HG02840 (cell line): Measurements from ENCODE around the gene MGMT.

ENCODE experiments used
- ATAC-seq: cut with Tn5 transposase; IDR thresholded peaks from one replicate; pipeline ENCODE4 v1.9.1; 2021; ENCODE audit warnings: mild to moderate bottlenecking, moderate library complexity, moderate number of reproducible peaks; ENCODE audit not compliant: unreplicated experiment, low FRiP score

MGMT gene

DNA sequence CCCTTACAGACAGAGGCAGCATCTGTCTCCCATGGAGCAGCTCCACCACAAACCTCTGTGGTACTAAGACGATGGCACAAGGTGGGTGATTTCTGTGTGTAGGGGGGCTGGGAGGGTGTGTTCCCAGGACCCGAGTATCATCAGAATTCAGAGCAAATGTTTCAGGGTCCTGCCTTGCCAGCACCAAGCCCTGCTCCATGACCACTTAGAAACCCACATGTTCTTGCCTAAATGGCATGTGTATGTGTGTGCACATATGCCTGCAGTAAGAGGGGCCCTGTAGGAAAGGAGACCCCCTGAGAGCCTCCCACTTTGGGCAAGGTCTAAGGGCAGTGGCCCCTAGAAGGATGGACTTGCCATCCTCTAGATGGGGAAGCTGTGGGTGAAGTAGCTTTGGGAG, 17.1 kb upstream of the MGMT start:
- ATAC-seq = no peak

DNA sequence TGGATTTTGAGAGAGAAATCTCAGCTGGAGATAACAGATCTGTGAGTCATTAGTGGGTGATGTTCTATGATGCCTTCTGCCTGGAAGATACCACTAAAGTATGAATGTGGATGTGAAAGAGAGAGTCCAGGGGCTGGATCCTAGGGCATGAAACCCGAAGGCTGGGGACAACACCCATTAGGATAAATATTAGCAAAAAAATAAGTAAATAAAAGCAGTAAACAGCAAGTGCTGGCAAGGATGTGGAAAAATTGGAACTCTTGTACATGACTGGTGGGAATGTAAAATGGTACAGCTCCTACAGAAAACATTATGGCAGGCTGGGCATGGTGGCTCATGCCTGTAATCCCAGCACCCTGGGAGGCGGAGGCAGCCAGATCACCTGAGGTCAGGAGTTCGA, 16.6 kb upstream of the MGMT start:
- ATAC-seq = no peak

DNA sequence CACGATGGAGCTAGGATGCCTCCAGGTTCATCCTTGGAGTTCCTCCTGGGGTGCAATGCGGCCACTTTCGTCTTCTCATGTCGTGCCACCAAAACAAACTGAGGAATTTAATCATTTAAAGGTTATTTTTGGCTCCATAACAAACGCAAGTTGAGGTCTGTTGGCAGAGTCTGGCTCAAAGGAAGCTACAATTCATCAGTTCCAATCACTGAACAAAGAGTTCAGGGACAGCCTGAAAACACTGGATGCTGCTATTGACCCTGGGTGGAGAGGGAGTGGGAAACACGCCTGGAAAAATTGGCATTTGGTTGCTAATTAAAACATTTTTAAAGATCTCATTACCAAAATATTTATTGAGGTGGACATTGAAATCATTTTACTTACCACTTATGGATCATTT, 11.4 kb upstream of the MGMT start:
- ATAC-seq = no peak

DNA sequence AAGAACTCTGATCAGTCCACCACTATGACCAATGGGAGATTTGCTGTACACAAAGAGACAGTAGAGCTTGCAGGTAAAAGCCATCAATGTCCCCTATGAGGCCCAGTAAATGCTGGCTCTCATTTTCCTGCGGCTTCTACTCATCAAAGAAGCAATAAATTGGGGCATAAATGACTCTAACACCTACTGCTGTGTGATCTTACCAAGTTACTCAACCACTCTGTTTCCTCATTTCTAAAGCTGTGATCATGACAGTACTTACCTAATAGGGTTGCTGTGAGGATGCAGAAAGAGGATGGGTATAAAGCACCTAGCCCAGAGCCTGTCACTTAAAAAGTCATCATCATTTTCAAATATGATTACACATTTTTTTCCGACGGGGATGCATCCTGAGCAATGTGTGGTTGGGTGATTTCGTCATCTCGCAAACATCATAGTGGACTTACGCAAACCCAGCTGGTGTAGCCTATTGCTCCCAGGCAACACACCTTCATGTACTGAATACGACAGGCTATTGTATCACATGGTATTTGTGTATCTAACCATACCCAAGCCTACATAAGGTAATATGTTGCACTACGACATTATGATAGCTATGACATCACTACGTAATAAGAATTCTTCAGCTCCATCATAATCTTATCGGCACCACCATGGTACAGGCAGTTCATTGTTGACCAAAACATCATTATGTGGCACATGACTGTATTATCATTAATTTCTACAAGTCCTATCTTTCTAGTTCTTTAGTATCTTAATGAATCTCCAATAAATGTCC, 7.1 kb upstream of the MGMT start:
- ATAC-seq = no peak

DNA sequence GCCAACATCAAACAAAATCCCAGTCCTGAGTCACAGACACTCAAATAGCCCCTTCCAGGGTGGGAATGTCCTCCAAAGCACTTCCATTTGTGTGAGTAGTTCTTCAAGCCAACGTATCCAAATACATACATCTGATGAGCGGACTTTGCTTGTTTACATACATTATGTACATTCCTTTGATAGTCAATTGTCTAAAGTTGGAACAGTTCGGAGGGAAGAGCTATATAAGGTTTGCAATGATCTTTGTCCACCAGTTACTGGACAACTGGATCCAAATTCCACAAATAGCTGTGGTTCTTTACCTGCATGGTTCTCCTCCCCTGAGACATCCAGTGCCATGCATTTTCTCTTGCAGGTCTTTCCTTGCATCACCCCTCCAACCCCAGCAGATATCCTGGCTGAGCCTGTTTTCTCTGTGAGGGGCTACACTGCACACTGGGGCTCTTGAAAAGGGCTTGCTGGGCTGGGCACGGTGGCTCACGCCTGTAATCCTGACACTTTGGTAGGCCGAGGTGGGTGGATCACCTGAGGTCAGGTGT, 4.7 kb upstream of the MGMT start:
- no peak for ATAC-seq

DNA sequence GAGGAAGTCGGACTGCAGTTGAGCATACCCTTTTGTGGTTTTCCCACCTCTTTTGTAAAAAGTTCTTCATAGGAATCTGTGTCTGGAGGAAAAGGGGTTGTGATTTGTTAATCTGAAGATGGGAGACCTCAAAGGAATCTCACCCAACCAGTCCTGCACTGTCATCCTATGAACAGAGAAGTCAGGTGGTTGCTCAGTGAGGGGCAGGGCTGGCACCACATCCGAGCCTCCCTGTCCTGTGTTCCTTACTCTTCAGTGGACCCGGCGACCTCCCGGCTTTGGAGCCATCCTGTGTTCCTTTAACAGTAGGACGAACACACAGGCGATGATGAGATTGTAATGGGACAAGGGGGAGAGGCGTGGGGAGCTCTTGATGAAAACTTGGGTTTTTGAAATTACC, 2.8 kb upstream of the MGMT start:
- ATAC-seq = no peak

DNA sequence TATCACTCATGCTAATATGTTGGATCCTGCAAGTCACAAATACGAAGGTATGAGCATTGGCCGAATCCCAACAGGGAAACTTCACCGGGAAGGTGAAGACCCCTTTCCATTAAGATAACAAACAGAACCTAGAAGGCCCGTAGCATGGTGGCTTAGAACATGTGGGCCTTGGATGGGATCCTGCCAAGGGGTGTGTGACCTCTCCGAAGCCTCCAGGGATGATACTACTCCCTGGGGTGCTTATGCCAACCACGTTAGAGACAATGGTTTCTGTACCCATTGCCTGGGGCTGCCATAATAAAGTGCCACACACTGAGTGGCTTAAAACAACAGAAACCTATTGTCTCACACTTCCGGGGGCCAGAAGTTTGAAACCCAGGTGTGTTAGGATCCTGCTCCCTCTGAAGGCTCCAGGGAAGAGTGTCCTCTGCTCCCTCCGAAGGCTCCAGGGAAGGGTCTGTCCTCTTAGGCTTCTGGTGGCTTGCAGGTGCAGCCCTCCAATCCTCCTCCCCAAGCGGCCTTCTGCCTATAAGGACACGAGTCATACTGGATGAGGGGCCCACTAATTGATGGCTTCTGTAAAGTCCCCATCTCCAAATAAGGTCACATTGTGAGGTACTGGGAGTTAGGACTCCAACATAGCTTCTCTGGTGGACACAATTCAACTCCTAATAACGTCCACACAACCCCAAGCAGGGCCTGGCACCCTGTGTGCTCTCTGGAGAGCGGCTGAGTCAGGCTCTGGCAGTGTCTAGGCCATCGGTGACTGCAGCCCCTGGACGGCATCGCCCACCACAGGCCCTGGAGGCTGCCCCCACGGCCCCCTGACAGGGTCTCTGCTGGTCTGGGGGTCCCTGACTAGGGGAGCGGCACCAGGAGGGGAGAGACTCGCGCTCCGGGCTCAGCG, 992 bp upstream of the MGMT start:
- ATAC-seq = no peak

DNA sequence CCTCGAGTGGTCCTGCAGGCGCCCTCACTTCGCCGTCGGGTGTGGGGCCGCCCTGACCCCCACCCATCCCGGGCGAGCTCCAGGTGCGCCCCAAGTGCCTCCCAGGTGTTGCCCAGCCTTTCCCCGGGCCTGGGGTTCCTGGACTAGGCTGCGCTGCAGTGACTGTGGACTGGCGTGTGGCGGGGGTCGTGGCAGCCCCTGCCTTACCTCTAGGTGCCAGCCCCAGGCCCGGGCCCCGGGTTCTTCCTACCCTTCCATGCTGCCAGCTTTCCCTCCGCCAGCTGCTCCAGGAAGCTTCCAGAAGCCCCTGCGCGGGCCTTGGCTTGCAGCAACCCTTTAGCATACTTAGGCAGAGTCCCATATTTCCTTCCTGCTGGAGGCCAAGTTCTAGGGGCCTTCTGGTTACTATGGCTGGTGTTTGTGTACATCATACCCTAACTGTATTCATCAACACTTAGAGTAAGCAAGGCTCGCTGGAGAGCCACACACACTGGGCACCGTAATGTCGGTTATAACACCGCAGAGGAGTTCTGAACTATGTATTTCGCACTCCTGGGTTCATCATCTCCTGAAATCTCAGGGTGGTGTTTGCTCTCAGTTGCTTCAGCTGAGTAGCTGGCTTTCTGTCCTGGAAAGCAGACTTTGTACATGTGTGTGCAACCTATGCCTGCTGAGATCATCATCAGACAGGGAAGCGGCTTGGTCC, 471 bp downstream of the MGMT start:
- ATAC-seq = peak; percentile 1

DNA sequence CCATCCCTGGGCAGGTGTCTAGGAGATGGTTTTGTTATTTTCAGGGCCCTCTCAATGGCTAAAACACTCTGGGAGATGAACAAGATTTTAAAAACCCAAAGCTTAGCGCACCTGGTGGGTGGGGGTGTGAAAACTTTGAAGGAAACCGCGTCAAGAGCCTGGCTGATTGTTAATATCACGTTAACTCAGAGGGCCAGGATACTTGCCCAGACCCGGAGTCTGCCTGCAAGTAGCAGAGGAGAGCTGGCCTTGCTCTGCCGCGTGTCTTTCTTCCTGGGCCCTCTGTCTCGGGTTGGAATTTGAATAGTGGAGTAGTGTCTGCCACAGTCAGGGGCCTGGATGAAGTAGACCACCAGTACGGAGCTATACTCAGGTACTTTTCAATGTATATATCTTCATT, 1.1 kb downstream of the MGMT start:
- no peak for ATAC-seq

DNA sequence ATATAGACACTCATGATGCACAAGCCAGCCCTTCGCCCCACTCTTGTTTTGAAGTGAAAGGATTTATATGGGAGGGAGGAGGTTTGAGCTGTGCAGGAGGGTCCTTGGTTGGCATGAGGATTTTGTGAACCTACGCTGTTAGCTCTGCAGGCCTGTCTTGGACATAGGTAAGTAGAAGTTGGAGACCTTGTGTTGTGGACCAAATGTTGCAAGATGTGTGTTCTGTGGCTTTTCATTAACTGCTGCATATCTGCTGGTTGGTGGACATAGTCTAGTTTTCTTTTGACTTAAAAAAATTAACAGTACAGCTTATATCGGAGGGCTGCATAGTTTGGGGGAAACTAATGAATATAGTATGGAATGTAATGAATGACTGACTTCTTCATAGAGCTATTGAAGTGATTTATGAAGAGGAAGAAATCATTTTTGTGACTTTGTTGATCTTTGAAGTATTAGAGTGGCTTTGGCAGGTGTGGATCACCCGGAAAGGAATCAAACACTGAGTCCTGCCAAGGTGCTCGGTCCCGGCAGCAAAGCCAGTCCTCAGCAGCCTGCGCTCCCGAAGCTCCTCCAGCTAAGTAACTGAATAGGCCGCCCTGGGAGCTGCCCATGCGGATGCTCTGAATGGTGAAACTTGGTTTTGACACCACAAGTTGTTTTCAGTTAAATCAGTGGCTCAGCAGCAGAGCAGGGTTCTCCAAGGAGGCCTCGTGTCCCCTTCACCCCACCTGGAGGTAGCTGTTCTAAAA, 3.2 kb downstream of the MGMT start:
- no peak for ATAC-seq

DNA sequence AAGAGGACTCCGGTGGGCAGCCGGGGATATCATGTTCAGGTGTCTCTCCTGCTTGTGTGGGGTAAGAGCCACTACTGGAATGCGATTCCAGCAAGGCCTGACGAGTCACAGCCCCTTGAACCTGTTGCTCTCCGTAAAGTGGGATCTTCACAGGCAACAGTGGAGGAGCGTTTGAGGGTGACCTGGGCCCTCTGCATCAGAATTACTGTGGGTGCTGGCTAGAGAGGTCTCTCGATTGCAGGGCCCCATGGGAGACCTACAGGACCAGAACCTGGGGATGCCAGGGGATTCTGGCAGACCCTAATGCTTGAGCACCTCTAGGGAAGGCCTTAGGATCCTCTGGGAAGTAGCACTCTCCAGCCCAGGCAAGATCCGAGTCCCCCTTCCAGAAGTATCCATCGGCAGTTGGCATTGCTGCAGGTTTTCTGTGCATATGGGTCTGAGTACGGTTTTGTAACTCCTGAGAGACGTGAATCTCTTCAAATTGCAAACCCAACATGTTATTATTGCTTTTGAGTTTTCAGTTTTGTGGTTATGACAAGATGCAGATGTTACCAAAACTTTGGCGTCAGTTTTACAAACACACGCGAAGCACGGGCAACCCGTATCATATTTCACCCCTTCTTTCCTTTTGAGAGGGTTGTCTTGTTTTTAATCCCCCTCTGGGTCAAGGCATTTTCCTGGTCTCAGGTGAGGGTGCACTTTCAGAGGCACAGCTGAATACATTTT, 4.6 kb downstream of the MGMT start:
- ATAC-seq = no peak

DNA sequence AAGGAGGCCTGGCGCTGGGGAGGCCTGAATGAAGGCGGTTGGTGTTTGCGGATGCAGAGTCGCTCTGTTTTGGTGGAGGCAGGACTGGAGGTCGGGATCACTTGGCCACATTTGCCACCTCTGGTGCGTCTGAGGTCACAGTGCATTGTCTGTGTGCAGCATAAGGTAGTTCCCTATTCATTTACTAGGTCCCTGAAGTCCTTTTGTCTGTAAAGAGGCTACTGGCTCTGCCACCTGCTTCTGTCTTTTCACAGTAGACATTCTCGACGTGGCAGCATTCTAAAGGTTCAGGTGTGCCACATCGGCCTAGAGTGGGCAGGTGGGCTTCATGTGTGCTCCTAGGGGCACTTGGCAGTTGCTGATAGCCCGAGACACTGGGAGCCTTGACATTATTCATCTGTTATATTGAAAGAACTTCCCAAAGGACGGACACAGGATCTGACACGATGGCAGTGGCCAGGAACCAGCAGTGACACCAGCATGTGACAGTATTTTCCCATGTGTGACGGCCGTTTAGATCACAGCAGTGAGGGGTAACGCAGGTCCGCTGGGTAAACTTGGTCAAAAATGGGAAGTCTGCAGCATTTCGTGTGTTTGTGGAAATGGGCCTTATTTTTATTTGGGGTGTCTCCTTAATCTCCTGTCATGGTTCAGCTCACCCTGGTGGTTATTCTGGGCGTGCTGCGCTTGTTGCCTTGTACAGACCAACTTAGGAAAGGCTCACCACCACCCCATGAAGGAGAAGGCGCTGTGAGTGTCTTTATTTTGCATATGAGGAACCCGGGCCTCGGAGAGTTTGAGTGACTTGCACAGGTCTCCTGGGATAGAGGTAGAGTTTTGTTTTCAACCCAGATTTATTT, 5.9 kb downstream of the MGMT start:
- no peak for ATAC-seq

DNA sequence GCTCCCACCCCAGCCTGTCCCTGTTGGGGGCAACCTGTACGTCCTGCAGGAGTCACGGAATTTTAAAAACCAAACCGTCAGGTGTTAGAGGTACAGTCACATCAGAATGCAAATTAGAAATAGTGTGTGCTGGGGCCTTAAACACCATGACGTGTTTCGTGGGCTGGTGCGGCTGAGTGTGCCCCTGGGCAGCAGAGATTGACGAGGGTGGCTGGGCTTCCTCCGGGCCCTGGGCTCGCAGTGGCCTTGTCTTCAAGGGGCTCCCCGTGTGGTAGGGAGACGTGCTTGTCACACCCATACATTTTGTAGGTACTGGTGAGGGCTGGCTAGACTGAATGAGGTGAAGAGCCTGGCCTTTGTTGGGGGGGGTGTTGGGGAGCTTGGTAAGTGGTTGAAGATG, 7.6 kb downstream of the MGMT start:
- no peak for ATAC-seq

DNA sequence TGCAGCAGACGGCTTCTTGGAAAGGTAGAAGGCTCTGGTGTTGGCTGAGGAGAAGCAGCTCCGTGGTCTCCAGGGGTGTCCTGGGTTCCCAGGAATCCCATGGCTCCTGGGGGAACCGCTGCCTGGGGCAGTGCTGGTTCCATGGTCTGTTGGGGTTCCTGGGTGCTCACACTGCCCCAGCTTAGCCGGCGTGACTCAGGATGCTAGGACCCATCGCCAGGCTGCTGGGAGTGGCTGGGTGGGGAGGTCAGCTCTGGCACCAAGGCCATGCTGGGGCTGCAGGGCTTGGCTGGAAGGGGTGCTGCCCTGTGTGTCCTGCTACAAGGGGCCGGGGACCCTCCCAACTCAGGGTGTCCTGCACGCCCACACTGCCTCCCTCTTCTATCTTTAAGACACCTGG, 9.4 kb downstream of the MGMT start:
- ATAC-seq = no peak

DNA sequence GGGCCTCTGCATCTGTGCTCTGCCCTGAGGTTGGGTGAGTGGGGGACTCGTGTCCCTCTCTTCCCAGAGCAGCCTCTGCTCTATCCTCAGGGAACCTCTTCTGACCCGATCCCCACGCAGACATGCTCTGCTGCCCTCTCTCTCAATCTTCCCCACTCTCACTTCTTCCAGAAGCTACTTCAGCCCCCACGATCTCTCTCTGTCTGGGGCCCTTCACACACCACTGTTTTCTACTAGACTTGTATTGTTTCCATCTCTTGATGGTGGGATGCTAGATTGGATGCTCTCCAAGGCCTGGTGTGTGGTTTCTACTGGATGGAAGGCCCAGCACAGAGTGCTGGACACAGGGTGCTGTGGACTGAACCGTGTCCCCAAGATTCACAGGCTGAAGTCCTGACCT, 10.0 kb downstream of the MGMT start:
- no peak for ATAC-seq

DNA sequence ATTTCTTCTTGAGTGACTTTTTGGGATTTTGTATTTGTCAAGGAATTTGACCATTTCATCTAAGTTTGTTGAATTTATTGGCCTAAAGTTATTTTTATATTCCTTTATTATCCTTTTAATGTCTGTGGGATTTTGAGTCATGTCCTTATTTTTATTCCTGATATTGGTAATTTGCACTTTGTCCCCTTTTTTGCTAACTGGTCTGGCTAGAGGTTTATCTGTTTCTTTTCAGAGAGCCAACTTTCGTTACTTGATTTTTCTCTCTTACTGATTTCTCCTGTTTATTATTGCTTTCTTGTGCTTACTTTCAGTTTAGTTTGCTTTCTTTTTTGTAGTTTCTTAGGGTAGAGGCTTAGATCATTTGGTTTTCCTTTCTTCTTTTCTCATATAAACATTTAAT, 14.6 kb downstream of the MGMT start:
- ATAC-seq = no peak

DNA sequence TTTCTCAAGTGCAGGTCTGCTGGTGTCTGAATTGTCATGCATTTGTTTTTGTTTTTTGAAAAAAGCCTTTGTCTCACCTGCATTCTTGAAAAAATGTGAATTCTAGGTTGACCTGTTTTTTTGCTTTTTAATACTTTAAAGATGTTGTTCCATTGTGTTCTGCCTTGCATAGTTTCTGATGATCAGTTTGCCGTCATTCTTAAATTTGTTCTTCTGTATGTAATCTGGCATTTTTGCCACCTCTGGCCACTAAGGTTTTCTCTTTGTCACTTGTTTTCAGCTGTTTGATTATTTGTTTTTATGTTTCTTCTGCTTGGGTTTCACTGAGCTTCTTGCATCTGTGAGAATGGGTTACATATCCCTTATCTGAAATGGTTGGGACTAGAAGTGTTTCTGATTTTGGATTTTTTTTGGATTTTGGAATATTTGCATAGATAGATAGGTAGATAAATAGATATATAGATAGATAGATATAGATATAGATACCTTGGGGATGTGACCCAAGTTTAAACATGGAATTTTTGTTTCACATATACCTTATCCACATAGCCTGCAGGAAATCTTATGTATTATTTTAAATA, 16.5 kb downstream of the MGMT start:
- ATAC-seq = no peak

DNA sequence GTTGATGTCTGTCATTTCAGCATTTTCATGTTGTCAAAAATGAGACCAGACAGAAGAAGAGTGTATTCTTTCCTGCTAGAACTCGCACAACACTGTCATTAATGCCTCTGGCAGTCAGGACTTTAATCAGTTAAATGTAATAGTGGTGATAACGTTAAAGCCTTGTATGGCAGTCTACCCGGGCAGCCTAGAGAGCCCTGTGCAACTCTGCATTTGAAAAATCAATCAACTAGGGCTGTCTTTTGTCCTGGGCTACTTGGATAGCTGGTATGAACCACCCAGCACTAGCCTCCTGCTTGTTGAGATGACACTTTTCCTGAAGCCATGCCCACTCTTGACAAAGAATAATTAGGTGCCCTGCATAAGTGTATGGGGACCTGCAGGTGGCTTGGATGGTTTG, 19.8 kb downstream of the MGMT start:
- ATAC-seq = no peak
